Gastroesophageal sphincter (tissue), 3 donors: ENCODE data around the gene CELF2.

Experiments used
- EP300 ChIP-seq: sonication (generic); formaldehyde crosslinking; IDR thresholded peaks from one replicate; pipeline ENCODE4 v1.6.1; 2017; ENCODE audit warnings: antibody characterized with exemption, mild to moderate bottlenecking
- POLR2A ChIP-seq, 2 donors: fragments of 450-650 bp; IDR thresholded peaks; one replicate each; pipeline ENCODE4 v1.6.1; 2017; ENCODE audit warnings: antibody characterized with exemption in 2 of 2, mild to moderate bottlenecking in 2 of 2, moderate library complexity in 1 of 2
- POLR2AphosphoS5 ChIP-seq: sonication (generic); formaldehyde crosslinking; IDR thresholded peaks from one replicate; pipeline ENCODE4 v1.6.1; 2017; ENCODE audit warnings: antibody characterized with exemption
- TF ChIP-seq, protein P1 (sequence below), 4 experiments: fragments of 200-600 bp in 2 of 4; fragments of 450-650 bp in 2 of 4; sonication (generic) in 1 of 4; IDR thresholded peaks; one replicate each; pipeline ENCODE4 v1.5.1; 2017 to 2019; ENCODE audit warnings: antibody characterized with exemption in 4 of 4, mild to moderate bottlenecking in 2 of 4, moderate library complexity in 2 of 4

DNA sequence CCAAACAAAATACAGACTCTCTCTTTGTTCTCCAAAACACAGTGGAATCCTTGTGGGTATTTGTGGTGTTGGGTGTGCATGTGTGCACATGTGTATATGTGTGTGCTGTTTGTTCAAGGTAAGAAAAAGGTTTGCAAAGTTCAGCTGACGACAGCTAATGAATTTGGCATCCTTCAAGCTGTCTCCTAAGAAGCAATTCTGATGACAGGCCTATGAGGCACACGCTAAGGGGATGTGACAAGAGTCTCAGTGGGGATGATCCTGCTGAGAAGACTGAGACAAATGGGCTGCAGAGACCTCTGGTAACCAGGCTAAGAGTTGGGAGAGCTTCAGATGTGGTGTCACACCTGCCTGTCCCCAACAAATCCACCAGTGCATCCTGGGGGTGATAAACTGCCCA, 26.5 kb upstream of the CELF2 start:
- TF ChIP-seq, protein P1, sequence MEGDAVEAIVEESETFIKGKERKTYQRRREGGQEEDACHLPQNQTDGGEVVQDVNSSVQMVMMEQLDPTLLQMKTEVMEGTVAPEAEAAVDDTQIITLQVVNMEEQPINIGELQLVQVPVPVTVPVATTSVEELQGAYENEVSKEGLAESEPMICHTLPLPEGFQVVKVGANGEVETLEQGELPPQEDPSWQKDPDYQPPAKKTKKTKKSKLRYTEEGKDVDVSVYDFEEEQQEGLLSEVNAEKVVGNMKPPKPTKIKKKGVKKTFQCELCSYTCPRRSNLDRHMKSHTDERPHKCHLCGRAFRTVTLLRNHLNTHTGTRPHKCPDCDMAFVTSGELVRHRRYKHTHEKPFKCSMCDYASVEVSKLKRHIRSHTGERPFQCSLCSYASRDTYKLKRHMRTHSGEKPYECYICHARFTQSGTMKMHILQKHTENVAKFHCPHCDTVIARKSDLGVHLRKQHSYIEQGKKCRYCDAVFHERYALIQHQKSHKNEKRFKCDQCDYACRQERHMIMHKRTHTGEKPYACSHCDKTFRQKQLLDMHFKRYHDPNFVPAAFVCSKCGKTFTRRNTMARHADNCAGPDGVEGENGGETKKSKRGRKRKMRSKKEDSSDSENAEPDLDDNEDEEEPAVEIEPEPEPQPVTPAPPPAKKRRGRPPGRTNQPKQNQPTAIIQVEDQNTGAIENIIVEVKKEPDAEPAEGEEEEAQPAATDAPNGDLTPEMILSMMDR (IDR thresholded peaks at IDR 0.05): no peak
- TF ChIP-seq POLR2AphosphoS5 (no peak), EP300 (no peak), POLR2A (IDR thresholded peaks at IDR 0.05) (no peak)
